ENCODE results near the gene CCDC171.
A peak's percentile ranks its signal among the peaks of the same experiment; 100 is the strongest.
"Not testable (repeated sequence)": the region's sequence is repeated elsewhere in the genome, so short reads cannot be mapped to it uniquely, and the experiment has no call there.

Gene CCDC171
- total RNA-seq, result 1.7 to 4.6 (median 2.1) reads per million in 3 experiments

DNA sequence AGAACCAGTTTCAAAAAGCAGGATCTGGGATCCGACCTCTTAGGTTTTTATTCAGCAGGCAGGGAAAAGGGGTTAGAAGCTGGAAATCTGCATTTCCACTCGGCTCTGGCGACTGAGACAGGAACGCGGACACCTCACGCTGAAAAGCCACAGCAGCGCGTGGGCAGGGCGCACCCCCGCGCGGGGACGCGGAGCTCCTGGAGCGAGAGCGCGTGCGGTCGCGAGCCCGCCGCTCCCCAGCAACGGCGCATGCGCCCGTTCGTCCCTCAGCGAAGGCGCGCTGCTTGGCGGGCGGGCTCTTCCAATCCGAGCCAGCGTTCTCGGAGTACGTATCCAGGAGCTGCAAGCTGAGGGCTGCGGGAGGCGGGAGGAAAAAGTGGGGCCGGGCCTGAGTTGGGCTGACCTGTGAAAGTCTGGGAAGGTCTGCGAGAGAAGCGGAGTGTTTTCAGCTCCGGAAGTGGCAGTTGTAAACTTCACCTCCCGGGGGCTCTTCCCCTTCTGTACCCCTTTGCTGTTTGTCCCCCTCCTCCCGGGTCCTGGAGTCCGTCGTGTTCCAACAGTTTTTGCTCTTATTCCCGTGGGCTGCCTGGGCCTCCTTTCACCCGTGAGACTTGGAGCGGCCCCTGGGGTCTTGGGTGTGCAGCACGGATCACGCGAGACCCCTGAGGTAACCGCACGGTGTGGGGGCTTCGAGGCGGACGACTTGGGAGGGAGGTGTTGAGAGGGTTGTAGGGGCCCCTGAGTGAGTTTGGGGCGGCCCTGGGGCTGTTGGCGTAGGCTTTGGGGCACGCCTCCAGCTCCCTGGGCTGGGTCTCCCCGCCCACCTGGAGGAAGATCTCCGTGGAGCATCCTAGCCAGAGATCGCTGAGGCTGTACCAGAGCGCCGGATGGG is at the start of gene CCDC171:
CCDC171 (plus strand) TSS at position 408 of the 892 bp plus-strand sequence. CDS start 11,046 bp downstream, outside the sequence.
- peak; percentile 86 for DNase-seq

DNA sequence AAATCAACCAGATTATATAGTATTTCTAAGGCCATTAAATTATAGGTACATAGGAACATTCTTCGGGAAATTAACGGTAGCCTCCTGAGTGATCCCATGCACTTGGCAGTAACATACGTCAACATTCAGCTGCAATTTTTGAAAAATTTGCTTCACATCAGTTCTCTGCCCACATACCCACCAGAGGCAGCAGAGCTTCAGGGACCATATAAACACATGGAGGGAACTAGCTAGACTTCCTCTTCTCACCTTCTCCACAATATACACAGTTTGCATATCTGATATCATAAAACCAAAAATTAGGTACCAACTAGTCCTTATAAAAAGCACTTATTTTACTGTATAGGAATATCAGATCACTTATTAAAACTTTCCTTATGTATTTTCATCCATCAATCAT is 46.9 kb upstream of the CCDC171 start:
- DNase-seq, result no peak

DNA sequence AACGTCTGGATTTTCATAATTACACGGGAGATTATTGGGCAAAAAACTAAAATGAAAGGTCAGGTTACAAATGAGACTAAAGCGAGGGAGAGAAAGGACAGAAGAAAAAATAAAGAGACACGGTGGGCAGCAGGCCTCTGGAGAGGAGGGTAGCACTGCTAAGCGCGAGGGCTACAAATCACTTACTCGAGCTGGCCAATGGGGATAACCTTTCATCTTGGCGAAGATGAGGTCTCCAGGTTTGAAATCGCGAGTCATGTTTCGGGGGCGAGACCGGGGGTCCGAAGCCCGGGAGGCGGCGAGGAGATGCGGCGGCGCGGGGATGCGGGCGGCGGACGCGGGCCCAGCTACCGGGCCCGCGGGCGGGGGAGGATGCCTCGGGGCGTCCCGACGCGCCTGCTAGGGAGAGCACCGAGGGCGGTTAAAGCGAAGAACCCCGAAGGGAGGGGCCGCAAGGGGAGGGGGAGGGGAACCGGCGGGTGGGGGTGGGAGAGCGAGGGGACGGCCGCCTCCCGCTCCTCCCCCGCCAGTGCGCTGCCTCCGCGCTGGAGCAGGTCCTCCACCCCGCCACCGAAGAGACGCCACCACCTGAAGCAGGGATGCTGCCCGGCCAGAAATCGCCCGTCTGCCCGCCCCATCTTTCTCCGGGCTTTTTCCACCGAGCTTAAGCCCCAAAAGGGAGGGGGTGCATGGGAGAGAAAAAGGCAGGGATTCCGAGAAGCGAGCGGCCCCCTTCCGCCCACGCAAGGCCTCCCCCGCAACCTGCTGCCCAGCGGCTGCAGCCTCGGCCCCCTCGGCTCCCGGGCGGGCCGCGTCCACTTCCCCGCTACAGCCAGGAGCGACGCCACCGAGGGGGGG is 42.7 kb upstream of the CCDC171 start:
- peak; percentile 57 for DNase-seq

DNA sequence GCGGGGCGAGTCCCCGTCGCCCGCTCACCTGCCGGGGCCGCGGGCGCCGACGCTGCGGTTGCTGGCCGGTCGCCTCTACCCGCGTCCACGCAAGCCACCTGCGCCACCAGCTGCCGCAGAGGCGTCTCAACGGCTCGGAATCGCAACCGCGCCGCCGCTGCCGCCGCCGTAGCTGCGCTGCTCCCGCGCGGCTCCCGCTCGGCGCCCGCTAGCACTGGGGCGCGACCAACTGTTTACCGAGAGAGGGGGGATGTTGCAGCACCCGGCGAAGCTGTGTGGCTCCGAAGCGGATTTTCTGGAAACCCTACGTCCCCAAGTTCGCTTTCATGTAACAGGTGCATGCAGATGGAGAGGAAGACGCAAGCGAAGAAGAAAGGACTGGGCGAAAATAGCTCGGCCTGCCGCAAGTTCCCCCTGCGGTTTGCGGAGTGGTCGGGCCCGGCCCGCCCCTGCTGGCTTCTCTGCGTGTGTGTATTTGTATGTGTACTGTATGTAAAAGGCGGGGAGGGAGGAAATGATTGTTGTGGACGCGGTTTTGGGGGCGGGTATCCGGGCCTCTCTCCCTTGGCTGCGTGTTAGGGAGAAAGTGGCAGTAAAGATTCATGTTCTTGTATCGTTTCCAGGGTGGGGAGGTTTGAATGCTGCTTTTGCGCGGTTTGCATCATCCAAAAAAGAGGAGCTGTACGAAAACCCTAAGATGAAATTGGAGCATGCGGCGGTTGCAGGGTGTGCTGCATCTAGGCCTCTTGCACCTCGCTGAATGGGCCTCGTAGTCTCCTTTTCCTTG is 41.9 kb upstream of the CCDC171 start, which contains the start of gene PSIP1:
PSIP1 (minus strand) TSS at position 182 of the 787 bp plus-strand sequence. CDS start 782 bp downstream, outside the sequence.
- peak; percentile 94 for DNase-seq

DNA sequence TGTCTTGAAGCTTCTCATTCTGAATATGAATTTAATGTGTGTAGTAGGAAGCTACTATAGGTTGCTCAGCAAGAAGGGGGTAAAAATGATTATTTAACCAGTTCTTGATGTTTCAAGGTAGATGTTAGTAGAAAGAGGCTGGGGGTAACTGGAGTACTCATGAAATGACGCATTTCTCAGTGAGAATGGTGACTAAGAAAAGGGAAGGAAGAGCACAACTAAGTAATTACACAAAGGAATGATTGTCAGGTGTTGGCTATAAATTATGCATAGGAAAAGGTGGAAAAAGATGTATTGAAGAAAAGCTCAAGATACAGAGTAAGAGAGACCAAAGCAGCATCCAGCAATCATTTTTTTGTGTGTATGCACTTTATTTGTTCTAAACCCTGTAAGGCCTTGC is 40.6 kb upstream of the CCDC171 start:
- DNase-seq, result no peak

DNA sequence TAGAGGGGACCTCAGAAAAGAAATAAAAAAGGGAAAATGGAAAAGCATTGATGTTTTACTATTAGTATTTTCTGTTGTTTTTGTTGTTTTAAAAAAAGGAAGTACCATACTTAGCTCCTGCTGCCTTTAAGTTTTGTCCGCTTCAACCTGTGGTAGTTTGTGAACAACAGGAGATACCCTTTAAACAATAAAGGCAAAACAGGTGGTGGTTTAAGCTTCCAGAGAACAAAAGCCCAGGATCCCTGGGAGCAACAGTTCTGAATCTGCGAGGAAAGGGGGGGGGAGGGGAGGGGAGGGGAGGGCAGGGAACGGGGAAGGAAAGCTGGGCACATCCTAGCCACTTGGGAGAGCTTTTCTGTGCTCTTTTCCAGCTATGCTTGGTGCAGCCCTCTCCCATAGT is 40.0 kb upstream of the CCDC171 start:
- no peak for DNase-seq

DNA sequence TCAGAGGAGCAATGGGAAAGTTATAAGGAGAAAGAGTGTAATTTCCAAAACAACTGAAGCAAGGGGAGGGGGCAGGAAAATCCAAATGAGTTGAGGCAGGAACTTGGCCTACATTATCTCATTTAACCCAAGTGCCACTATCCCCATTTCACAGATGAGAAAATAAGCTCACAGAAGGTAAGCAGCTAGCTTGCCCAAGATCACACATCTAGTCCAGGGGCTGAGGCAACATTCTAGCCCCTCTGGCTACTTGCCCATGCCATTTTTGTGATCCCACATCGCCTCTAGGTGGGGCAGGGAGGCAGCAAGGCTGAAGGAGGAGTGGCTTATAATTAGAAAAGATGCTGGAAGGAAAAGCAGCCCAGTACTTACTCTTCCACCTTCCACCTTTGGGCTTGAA is 39.5 kb upstream of the CCDC171 start:
- no peak for DNase-seq

DNA sequence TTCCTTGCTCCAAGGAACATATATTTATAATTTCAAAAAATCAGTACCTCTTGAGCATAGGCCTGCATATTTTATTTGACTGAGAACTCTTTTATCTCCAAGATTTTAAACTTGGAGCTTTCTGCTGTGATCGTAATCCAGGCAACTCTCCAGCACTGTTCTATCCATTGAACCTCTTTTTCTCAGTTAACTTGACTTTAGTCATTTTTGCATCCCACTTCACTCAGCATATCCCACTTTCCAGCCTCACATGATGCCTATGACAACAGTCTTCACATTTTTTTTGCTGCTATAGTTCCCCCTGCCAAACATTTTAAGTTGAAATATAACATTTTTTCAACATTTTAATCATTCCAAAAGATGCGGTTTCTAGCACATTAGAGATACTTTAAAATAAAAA is 33.0 kb upstream of the CCDC171 start:
- DNase-seq, result no peak

DNA sequence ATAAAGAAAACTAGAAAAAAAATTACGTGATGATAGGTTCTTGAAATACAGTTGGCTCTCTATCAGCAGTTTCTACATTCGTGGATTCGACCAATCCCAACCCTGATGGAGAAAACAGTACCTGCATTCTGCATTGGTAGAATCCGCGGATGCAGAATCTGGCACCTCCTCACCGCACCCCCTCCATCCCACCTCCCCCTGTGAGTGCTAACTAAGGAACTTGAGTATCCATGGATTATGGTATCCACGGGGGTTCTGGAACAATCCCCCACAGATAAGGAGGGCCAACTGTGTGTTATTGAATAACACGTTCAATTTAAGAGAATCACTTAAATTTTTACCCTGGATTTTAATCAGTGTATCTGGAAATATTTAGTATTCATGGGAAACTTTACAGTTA is 31.6 kb upstream of the CCDC171 start:
- no peak for DNase-seq

DNA sequence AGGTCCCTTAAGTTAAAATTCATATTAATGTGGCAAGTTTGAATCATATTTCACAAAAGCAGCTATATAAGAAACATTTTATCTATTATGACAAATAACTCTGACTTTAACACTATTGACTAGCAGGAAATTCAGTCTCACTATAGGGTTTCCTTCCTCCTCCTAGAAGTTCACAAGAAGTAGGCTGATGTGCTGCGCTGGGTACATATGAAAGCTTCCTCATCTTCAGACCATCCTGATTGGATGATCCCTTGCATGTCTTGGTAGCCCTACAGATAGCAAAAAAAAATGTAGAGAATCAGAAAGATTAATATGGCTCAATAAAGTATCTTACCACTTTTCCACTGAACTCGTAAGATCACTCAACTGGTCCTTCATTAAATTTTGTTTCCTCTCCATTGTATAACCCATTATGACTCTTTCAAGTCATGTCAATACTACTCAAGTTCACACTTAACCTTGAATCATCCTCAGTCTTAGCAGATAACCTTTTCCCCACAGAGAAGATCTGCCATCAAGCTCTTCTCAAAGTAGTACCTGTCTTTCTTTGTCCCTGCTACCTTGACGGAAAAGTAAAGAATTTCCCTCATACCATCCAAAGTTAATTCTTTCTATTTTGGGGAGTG is 30.6 kb upstream of the CCDC171 start:
- no peak for DNase-seq

DNA sequence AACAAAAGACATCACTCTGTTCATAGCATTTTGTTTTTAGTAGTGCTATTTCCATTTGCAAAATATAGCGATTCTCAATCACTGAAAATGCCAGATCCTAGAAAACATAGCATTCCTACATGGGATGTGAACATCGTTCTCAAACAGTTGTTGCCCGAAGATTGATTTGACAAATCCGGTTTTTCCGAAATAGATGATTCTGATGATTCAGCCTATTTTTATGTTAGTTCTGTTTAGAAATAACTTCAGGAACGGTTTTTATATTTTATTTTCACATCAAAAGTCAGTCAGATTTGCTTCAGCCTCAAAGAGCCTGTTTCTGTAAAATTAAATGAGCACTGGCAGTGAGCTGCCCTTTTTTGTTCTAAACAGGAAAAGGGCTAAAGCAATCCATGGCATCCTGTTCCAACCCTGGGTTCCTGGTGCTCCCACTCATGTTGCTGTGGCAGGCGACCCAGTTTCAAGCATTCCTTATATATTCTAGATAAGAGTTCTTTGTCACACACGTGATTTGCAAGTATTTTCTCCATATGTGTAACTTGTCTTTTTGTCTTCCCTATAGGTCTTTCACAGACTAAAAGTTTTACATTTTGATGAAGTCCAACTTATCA is 27.9 kb upstream of the CCDC171 start:
- DNase-seq, result no peak

DNA sequence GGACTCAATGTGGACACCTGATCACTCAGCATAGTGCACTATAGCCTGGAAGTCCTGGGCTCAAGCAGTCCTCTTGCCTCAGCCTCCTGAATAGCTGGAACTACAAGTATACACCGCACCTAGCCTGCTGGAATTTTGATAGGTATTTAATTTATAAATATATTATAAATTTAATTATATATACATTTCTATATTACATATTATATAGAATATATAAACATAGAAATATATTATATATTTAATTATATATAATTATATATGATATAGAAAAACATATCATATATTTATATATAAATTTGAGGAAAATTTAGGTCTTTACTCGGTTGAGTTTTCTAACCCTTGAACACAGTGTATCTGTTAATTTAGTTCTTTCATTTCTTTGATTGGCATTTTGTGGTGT is 26.9 kb upstream of the CCDC171 start:
- DNase-seq, result no peak

DNA sequence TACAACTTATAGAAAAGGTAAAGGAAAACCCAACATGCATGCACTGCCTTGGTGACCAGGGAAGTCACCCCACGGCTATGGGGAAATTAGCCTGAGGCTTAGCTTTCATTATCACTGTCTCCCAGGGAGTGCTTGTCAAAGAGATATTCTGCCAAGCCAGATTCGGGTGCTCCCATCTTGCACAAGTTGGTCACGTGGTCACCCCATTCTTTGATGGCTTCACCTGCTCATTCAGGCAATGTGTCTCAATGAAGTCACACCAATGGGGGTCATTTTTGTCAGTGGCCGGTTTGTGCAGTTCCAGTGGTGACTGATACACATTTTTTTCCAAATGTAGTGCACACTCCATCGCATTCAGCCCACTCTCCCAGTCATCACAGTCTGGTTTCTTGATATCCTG is 25.8 kb upstream of the CCDC171 start:
- DNase-seq, result not testable (repeated sequence)

DNA sequence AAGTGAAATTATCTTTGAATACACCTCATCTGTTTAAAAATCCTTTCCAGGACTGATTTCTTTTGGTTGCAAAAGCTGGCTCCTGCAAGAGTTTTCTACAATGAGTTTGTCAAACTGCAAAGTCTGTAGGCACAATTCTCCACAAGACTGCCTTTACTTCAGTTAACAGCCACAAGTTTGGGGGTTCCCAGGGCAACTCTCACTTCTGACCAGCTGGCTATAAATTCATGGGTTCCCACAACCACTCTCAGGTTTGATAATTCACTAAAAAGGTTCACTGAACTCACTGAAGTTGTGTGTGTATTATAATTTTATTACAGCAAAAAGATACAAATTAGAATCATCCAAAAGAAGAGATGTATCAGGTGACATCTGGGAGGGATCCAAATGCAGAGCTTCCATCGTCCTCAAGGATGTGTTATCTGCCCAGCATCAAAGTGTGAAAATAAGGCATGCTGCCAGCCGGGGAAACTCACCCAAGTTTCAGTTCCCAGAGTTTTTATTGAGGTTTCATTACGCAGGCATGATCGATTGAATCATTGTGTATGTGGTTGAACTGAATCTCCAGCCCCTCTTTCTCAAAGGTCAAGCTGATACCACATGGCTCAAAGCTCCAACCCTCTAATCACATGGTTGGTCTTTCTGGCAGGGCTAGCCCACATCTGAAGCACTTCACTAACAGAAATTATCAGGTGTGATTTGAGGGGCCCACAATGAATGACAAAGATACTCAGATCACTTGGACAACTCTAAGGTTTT is 23.1 kb upstream of the CCDC171 start:
- DNase-seq, result no peak

DNA sequence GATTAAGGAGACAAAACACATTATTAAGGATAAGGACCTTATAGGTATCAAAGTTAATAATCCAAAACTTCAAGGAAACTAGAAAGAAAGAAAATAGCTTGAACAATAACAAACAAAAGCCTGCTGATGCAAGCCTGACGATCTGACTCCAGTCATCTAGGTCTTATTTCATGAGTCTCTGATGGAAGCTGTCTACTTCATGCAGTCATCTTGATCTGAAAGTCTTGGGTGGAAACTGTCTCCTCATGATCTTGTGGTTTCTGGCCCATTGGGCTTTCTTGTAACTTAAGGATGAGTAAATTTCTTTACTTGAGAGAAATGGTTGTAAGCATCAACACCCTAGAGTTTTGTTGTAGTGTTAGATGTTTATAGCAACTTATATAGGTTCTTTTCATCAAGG is 21.5 kb upstream of the CCDC171 start:
- no peak for DNase-seq

DNA sequence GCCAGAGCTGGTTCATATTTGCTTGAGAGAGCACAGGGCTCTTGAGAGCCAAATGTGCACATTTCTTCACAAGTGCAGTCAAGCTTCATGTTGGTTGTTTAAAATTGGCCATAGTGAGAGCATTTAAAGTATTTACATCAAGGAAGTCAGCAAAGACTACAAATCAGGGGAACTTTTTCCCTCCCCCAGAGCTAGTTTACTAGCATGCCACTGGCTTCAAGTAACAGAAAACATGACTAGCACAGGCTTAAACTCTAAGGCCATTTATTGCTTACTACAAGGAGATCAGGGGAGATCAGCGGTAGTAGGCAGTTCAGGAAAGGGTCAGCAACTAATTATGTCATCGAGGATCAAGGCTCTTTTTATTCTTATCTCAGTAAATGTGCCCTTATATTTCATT is 11.0 kb upstream of the CCDC171 start:
- DNase-seq, result no peak

DNA sequence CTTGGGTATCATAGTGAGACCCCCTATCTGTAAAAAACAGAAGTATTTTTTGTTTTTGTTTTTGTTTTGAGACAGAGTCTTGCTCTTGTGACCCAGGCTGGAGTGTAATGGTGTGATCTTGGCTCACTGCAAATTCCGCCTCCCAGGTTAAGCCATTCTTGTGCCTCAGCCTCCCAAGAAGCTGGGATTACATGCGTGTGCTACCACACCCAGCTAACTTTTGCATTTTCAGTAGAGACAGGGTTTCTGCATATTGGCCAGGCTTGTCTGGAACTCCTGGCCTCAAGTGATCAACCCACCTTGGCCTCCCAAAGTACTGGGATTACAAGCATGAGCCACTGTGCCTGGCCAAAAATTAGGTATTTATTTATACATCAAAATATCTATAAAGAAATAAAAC is 10.2 kb upstream of the CCDC171 start:
- DNase-seq, result no peak

DNA sequence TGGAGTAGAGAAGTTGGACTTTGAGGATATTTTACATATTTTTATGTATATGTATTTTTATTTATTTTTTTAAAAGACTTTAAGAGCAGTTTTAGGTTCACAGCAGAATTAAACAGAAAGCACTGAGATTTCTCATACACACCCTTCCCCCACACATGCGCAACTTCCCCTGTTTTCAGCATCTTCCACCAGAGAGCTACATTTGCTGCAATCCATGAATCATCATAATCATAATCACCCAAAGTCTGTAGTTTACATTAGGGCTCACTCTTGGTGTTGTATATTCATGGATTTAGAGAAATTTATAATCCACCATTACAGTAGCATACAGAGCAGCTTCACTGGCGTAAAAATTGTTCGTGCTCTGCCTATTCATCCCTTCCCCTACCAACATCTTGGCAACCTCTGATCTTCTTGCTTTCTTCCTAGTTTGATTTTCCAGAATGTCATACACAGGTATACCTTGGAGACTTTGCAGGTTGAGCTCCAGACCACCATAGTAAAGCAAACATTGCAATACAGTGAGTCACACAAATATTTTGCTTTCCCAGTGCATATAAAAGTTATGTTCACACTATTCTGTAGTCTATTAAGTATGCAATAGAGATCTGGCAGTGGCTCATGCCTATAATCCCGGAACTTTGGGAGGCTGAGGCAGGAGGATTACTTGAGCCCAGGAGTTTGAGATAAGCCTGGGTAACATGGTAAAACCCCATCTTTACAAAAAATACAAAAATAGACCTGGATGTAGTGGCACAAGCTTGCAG is 9.6 kb upstream of the CCDC171 start:
- DNase-seq, result no peak

DNA sequence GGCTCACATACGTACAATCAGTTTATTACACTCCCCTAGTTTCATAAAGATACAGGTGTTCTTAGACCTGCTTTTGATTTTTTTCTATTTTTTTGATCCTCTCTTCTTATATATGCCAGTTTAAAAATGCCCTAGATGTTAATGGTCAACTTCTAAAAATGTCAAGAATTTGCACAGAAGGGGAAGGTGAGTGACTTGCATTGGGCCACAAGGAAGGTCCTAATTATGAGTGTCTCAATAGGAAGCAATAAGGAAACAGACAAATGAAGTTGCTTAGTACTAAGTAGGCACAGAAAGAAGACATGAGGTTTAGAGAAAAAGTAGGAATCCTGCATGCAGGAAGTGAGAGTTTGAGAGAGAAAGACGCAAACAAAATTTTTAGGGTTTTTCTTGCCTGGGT is 3.2 kb upstream of the CCDC171 start:
- DNase-seq, result no peak

DNA sequence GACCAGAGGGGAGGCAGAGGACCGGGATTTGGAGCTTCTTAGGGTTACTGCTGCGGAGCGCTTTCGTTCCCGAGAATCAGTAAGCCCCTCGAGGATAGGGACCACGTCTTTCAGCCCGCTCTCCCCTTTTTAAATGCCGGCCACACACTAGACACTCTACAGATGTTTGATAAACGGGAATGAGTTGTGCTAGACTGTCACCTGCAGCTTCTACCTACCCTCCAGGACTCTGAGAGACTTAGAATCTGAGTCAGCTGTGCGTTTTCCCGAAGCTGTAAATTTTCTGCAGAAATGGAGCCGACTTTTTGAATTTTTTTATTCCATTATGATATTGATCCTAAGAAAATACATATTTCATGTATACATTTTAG is 670 bp downstream of the CCDC171 start:
- DNase-seq, result peak; percentile 9

Data from central memory CD4-positive, alpha-beta T cell (primary cell).